B cell (primary cell): ENCODE data around the gene ADH1A.
"Not testable (repeated sequence)": the region's sequence is repeated elsewhere in the genome, so short reads cannot be mapped to it uniquely, and the experiment has no call there.

Experiments
- CTCF ChIP-seq: fragments of 200-600 bp; IDR thresholded peaks from one replicate; pipeline ENCODE4 v1.8.0; 2022; ENCODE audit warnings: antibody characterized with exemption, mild to moderate bottlenecking
- EZH2 ChIP-seq: IDR thresholded peaks from 2 replicates; pipeline ENCODE4 v1.6.1; 2012; ENCODE audit warnings: borderline replicate concordance, low read depth, mild to moderate bottlenecking, moderate library complexity, low read length; ENCODE audit not compliant: insufficient read depth, poor library complexity, severe bottlenecking

GRCh38 chr4:99233397-99233796, 57.4 kb downstream of the ADH1A start:
- not testable (repeated sequence) for TF ChIP-seq CTCF, EZH2
